Naive thymus-derived CD4-positive, alpha-beta T cell (primary cell): ENCODE measurements around the gene USP12. TPM values are rescaled to one million over a fixed set of nuclear protein-coding genes. Genes with fewer than 3 reads are reported as not detected.
"Not testable (repeated sequence)": the region's sequence is repeated elsewhere in the genome, so short reads cannot be mapped to it uniquely, and the experiment has no call there.

Source experiments
- ATAC-seq: fragments of 150-1000 bp; cut with Tn5 transposase; 2 replicates; pipeline ENCODE4 v1.10.0; 2021; ENCODE audit warnings: mild to moderate bottlenecking, moderate library complexity
- CTCF ChIA-PET: fragments of 350-600 bp; sonication (Branson Sonifier 250); formaldehyde crosslinking; loops from one replicate; lab custom pipeline; 2021; ENCODE audit warnings: antibody characterized with exemption; lab: Charles Lee
- POLR2A ChIA-PET: fragments of 350-600 bp; sonication (Branson Sonifier 250); formaldehyde crosslinking; loops from one replicate; lab custom pipeline; 2021; ENCODE audit warnings: antibody characterized with exemption, inconsistent platforms; lab: Charles Lee
- DNase-seq, 9 donors: peaks; one replicate each; pipeline versions ENCODE4 v3.0.0 to v3.0.0-alpha.2; 2020 to 2022; ENCODE audit warnings: mixed read lengths in 1 of 9
- H3K27ac ChIP-seq: one replicate; pipeline ENCODE4 v1.7.0; 2013; ENCODE audit warnings: mild to moderate bottlenecking, low read depth, low read length, moderate library complexity
- H3K27me3 ChIP-seq, 2 donors: one replicate each; pipeline ENCODE4 v1.7.0; 2013; ENCODE audit warnings: low read length in 2 of 2, mild to moderate bottlenecking in 2 of 2, moderate library complexity in 2 of 2; ENCODE audit not compliant: control insufficient read depth in 2 of 2, insufficient read depth in 2 of 2
- H3K36me3 ChIP-seq, 3 experiments: 1 replicate in 2 of 3; 2 replicates in 1 of 3; pipeline ENCODE4 v1.7.0; 2013; ENCODE audit warnings: low read length in 3 of 3, mild to moderate bottlenecking in 3 of 3, moderate library complexity in 1 of 3; ENCODE audit not compliant: insufficient read depth in 3 of 3, control insufficient read depth in 2 of 3
- H3K4me1 ChIP-seq, 2 donors: one replicate each; pipeline ENCODE4 v1.7.0; 2013; ENCODE audit warnings: low read length in 2 of 2, mild to moderate bottlenecking in 2 of 2, moderate library complexity in 1 of 2; ENCODE audit not compliant: control insufficient read depth in 2 of 2, insufficient read depth in 2 of 2
- H3K4me3 ChIP-seq: 2 replicates; pipeline ENCODE4 v1.7.0; 2013; ENCODE audit warnings: mild to moderate bottlenecking, low read length
- H3K9me3 ChIP-seq, 3 experiments: 1 replicate in 2 of 3; 2 replicates in 1 of 3; pipeline ENCODE4 v1.7.0; 2013; ENCODE audit warnings: low read length in 3 of 3; ENCODE audit not compliant: control insufficient read depth in 2 of 3
- H3K27ac Mint-ChIP-seq, 9 donors: one replicate each; pipeline ENCODE4 v1.8.0; 2020 to 2022; ENCODE audit warnings: mixed read lengths in 9 of 9, mild to moderate bottlenecking in 8 of 9, moderate library complexity in 5 of 9, inconsistent platforms in 2 of 9
- H3K27me3 Mint-ChIP-seq, 5 donors: one replicate each; pipeline ENCODE4 v1.8.0; 2021 to 2022; ENCODE audit warnings: mixed read lengths in 5 of 5, mild to moderate bottlenecking in 1 of 5
- H3K36me3 Mint-ChIP-seq, 5 donors: one replicate each; pipeline ENCODE4 v1.8.0; 2020 to 2022; ENCODE audit warnings: mixed read lengths in 5 of 5, mild to moderate bottlenecking in 3 of 5, inconsistent platforms in 1 of 5
- H3K4me1 Mint-ChIP-seq, 7 donors: one replicate each; pipeline ENCODE4 v1.8.0; 2020 to 2022; ENCODE audit warnings: mixed read lengths in 7 of 7, mild to moderate bottlenecking in 3 of 7, inconsistent platforms in 1 of 7
- H3K4me3 Mint-ChIP-seq, 10 donors: one replicate each; pipeline ENCODE4 v1.8.0; 2020 to 2022; ENCODE audit warnings: mild to moderate bottlenecking in 10 of 10, mixed read lengths in 10 of 10, moderate library complexity in 6 of 10, inconsistent platforms in 2 of 10
- H3K9me3 Mint-ChIP-seq, 11 donors: one replicate each; pipeline ENCODE4 v1.8.0; 2020 to 2022; ENCODE audit warnings: mixed read lengths in 11 of 11, mild to moderate bottlenecking in 4 of 11, inconsistent platforms in 1 of 11, moderate library complexity in 1 of 11
- intact Hi-C, 2 donors: fragments of 100-400 bp; cut with micrococcal nuclease; formaldehyde crosslinking; loops; one replicate each; pipeline ENCODE4 v1.15.1; 2023
- polyA plus RNA-seq, 2 donors: library from polyadenylated mRNA; unstranded; fragments of 300-500 nt; fragmentation: Illumina TruSeq; gene quantifications; one replicate each; pipeline ENCODE4 v1.2.3, GENCODE V29; 2021
- total RNA-seq, 6 experiments: library from RNA in 5 of 6; stranded (reverse) in 5 of 6; gene quantifications; 1 replicate in 5 of 6; 2 replicates in 1 of 6; pipeline ENCODE4 v1.2.3 and lab custom pipeline; 2021 to 2026

USP12 gene
- total and polyA plus RNA-seq, 7 experiments from 2014 or later = 11.0 to 53.5 (median 24.7) TPM

DNA sequence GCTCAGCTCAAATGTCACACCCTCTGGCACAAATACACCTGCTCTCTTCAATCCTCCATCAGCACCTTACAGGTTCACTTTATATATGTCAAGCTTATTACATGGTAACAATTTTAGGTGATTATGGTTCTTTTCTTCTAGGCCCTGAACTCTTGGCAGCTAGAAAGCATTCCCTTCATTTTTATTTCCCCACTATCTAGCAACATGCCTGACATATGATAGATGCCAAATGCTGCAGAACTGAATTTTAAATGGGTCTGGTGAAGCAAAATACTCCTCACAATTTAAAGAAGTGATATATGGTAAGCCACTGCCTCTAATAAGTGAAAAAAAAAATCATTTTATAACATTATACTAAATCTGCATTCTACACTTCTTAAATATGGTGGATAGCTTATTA, 95.2 kb downstream of the USP12 start:
- H3K27me3 Mint-ChIP-seq = no peaks in the 10 kb centered on the region
- Histone ChIP-seq H3K36me3 (peaks cover 0 to 16% (median 0%) of the 10 kb centered on the region in 3 experiments), H3K4me1 (no peaks in the 10 kb centered on the region), H3K4me3 (no peak overlapping the region), H3K27me3 (no peaks in the 10 kb centered on the region), H3K27ac (no peak overlapping the region), H3K9me3 (no peaks in the 10 kb centered on the region)
- POLR2A ChIA-PET = no interaction called here
- ATAC-seq (no peak), DNase-seq (no peak)
- intact Hi-C loops = loop anchor here in 1 of 2 donors (5.0 kb wide), 1 partner anchor 56 kb away; no protein-coding TSS in a partner anchor
- H3K36me3 Mint-ChIP-seq = peaks cover 9 to 61% (median 48%) of the 10 kb centered on the region in 5 donors
- CTCF ChIA-PET = interaction anchor here (1.1 kb wide), 1 partner anchor 91 kb away, joined by 3 read pairs; no protein-coding TSS in a partner anchor
- H3K27ac Mint-ChIP-seq = no peak overlapping the region
- H3K9me3 Mint-ChIP-seq = no peaks in the 10 kb centered on the region
- peaks cover 9 to 23% (median 13%) of the 10 kb centered on the region in 7 donors for H3K4me1 Mint-ChIP-seq
- H3K4me3 Mint-ChIP-seq = no peak overlapping the region

DNA sequence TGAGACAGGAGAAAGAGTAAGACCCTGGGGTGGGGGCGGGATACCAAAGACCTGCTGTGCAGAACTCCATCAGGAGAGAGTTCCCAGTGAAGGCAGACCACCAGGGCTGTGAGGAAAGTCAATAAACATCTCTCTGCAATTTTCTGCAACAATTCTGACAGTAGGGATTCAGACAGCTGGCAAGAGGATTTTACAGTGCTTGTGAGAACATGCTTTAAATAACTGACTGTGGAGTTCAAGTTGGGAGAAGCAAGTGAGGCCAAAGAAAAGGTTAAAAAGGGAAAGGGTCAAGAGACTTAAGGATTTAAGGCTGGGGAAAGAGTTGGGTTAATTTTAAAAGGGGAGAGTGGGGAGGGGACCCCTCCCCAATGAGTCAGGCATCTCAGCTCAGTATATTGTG, 98.4 kb downstream of the USP12 start:
- no peaks in the 10 kb centered on the region for H3K9me3 ChIP-seq
- no peaks in the 10 kb centered on the region for H3K27me3 Mint-ChIP-seq
- POLR2A ChIA-PET = no interaction called here
- H3K27ac Mint-ChIP-seq = no peak overlapping the region
- DNase-seq (no peak), ATAC-seq (no peak)
- intact Hi-C loops = no loop called here
- H3K4me3 Mint-ChIP-seq = no peak overlapping the region
- no peaks in the 10 kb centered on the region for H3K27me3 ChIP-seq
- peaks cover 0 to 29% (median 0%) of the 10 kb centered on the region in 3 experiments for H3K36me3 ChIP-seq
- H3K4me1 ChIP-seq = no peaks in the 10 kb centered on the region
- CTCF ChIA-PET = no interaction called here
- no peak overlapping the region for H3K27ac ChIP-seq
- H3K9me3 Mint-ChIP-seq = no peaks in the 10 kb centered on the region
- H3K4me1 Mint-ChIP-seq = peaks cover 0 to 14% (median 0%) of the 10 kb centered on the region in 7 donors
- H3K4me3 ChIP-seq = no peak overlapping the region
- peaks cover 13 to 60% (median 42%) of the 10 kb centered on the region in 5 donors for H3K36me3 Mint-ChIP-seq

DNA sequence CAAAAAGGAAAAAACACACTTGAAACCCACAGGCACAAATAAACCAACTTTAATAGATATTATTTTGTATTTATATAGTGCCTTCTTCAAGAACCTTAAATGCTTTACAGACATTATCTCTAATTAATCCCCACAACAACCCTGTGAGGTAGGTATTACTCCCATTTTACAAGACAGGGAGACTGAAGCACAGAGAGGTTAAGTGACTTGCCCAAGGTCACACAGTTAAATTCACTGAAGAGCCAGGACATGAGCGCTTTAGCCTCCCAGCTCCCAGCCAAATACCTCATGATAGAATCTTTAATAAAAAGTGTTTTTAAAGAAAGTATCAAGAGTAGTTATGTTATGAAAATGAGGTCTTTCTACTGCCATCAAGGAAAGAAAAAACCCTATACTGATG, 105.5 kb downstream of the USP12 start:
- peaks cover 0 to 14% (median 0%) of the 10 kb centered on the region in 3 experiments for H3K36me3 ChIP-seq
- CTCF ChIA-PET = interaction anchor here (0.6 kb wide), 1 partner anchor 1239 kb away, joined by 3 read pairs; no protein-coding TSS in a partner anchor
- POLR2A ChIA-PET, H3K27me3 Mint-ChIP-seq, H3K27ac ChIP-seq, H3K9me3 ChIP-seq, H3K27me3 ChIP-seq, H3K27ac Mint-ChIP-seq, ATAC-seq, DNase-seq, H3K4me3 Mint-ChIP-seq, H3K4me1 ChIP-seq, H3K4me3 ChIP-seq: not testable (repeated sequence)
- Mint-ChIP-seq H3K36me3 (peaks cover 8 to 36% (median 26%) of the 10 kb centered on the region in 5 donors), H3K9me3 (peaks cover 0 to 15% (median 5%) of the 10 kb centered on the region in 11 donors), H3K4me1 (peaks cover 0 to 18% (median 7%) of the 10 kb centered on the region in 7 donors)
- intact Hi-C loops = loop anchor here in 1 of 2 donors (10.0 kb wide), 1 partner anchor 209 kb away; the partner anchor contains the start of gene RASL11A

DNA sequence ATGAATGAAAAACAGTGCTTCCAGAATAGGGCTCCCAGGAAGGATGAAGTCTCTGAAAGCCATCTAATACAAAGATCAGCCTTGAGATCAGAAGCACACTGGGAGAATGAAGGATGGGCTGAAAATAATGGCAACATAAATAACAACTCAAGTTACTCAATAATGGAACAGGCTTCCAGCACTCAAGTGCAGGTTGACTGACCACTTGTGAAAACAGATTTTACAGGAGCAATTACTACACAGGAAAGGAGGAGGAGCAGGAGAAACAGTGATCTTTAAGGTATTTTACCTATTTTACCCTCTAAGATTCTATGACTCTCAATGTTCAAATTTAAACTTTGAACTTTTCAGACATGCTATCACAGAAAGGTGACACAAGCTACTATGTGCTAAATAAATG, 106.0 kb downstream of the USP12 start:
- ChIA-PET POLR2A (interaction anchor here (0.7 kb wide), 1 partner anchor 753 kb away, joined by 3 read pairs; no protein-coding TSS in a partner anchor), CTCF (interaction anchor here (0.6 kb wide), 1 partner anchor 1238 kb away, joined by 3 read pairs; no protein-coding TSS in a partner anchor)
- H3K4me1 ChIP-seq = no peaks in the 10 kb centered on the region
- no peak overlapping the region for H3K27ac Mint-ChIP-seq
- no peak overlapping the region for H3K27ac ChIP-seq
- DNase-seq (no peak), ATAC-seq (no peak)
- peaks cover 8 to 33% (median 26%) of the 10 kb centered on the region in 5 donors for H3K36me3 Mint-ChIP-seq
- H3K9me3 ChIP-seq = no peaks in the 10 kb centered on the region
- no peaks in the 10 kb centered on the region for H3K27me3 Mint-ChIP-seq
- peaks cover 0 to 15% (median 5%) of the 10 kb centered on the region in 11 donors for H3K9me3 Mint-ChIP-seq
- H3K4me3 ChIP-seq = no peak overlapping the region
- peaks cover 0 to 18% (median 7%) of the 10 kb centered on the region in 7 donors for H3K4me1 Mint-ChIP-seq
- no peaks in the 10 kb centered on the region for H3K27me3 ChIP-seq
- no peak overlapping the region for H3K4me3 Mint-ChIP-seq
- H3K36me3 ChIP-seq = peaks cover 0 to 14% (median 0%) of the 10 kb centered on the region in 3 experiments
- intact Hi-C loops = loop anchor here in 1 of 2 donors (10.0 kb wide), 1 partner anchor 209 kb away; the partner anchor contains the start of gene RASL11A

DNA sequence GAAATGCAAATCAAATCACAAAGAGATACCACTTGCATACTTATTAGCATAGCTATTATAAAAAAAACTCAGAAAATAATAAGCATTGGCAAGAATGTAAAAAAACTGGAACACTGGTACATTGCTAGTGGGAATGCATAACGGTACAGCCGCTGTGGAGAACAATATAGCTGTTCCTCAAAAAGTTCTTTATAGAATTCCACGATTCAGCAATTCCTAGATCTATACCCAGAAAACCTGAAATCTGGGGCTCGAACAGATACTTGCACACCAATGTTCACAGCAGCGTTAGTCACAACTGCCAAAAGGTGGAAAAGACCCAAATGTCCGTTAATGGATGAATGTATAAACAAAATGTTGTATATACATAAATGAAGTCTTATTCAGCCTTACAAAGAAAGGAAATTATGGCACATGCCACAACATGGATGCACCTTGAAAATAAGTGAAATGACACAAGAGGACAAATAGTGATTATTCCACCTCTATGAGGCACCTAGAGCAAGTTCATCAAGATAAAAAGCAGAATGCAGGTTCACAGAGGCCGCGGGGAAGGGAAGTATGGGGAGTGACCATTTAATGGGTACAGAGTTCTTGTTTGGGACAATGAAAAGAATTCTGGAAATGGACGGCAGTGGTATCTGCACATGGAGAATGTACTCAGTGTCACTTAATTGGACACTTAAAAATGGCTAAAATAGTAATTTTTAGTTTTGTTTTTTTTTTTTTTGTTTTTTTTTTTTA, 107.2 kb downstream of the USP12 start:
- Histone ChIP-seq H3K4me3 (no peak overlapping the region), H3K27ac (no peak overlapping the region), H3K27me3 (no peaks in the 10 kb centered on the region), H3K36me3 (peaks cover 0 to 8% (median 0%) of the 10 kb centered on the region in 3 experiments), H3K9me3 (no peaks in the 10 kb centered on the region), H3K4me1 (no peaks in the 10 kb centered on the region)
- POLR2A ChIA-PET = interaction anchor here (0.7 kb wide), 1 partner anchor 754 kb away, joined by 3 read pairs; no protein-coding TSS in a partner anchor
- no peak for DNase-seq
- Mint-ChIP-seq H3K4me1 (peaks cover 0 to 18% (median 7%) of the 10 kb centered on the region in 7 donors), H3K9me3 (peaks cover 0 to 15% (median 5%) of the 10 kb centered on the region in 11 donors), H3K4me3 (no peak overlapping the region), H3K27ac (peak overlapping the region in 2 of 9 donors; percentile 4 to 10), H3K27me3 (no peaks in the 10 kb centered on the region), H3K36me3 (peaks cover 3 to 29% (median 26%) of the 10 kb centered on the region in 5 donors)
- CTCF ChIA-PET = no interaction called here
- no peak for ATAC-seq
- intact Hi-C loops = loop anchor here in 1 of 2 donors (10.0 kb wide), 1 partner anchor 210 kb away; the partner anchor contains the start of gene RASL11A

DNA sequence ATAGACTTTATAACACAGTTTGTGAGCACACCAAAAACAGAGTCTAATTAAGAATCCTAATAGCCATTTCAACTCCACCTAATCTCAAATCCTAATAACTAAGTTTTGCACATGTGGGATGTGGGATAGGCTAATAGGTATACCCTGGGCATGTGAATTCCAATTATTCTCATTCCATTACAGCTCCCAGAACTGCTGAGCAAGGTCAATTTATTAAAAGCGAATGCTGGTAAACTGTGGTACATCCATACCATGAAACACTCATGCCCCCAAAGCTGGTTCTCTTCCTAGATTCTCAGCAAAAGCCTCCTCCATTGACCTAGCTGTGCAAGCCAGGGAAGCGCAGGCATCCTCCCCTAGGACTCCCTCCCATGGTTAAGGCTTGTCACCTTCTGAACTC, 113.8 kb downstream of the USP12 start:
- Histone ChIP-seq H3K4me1 (no peaks in the 10 kb centered on the region), H3K27me3 (no peaks in the 10 kb centered on the region), H3K36me3 (no peaks in the 10 kb centered on the region), H3K27ac (no peak overlapping the region), H3K9me3 (no peaks in the 10 kb centered on the region), H3K4me3 (no peak overlapping the region)
- Mint-ChIP-seq H3K4me3 (no peak overlapping the region), H3K9me3 (peaks cover 0 to 8% (median 0%) of the 10 kb centered on the region in 11 donors), H3K36me3 (peaks cover 0 to 12% (median 0%) of the 10 kb centered on the region in 5 donors), H3K27me3 (no peaks in the 10 kb centered on the region), H3K27ac (no peak overlapping the region), H3K4me1 (peaks cover 8 to 29% (median 16%) of the 10 kb centered on the region in 7 donors)
- ATAC-seq (no peak), DNase-seq (no peak)
- intact Hi-C loops = no loop called here
- ChIA-PET POLR2A (no interaction called here), CTCF (no interaction called here)
